ENCODE data around the gene ERG. TPM values are rescaled to one million over a fixed set of nuclear protein-coding genes. Genes with fewer than 3 reads are reported as not detected.

Gene ERG
- total RNA-seq, 1 donor from 2014 or later, result not detected

- H3K4me2 ChIP-seq, result no peak overlapping the region
- H2AFZ ChIP-seq (replicated peaks), result no peak overlapping the region
- Mint-ChIP-seq H3K27me3 (ENCODE audit: insufficient read depth, low read depth) (peaks cover 5% of the 10 kb centered on the region), H3K9me3 (no peaks in the 10 kb centered on the region), H3K4me3 (no peak overlapping the region), H3K27ac (no peak overlapping the region), H3K4me1 (peaks cover 9% of the 10 kb centered on the region), H3K36me3 (no peaks in the 10 kb centered on the region)
- H4K20me1 ChIP-seq (ENCODE audit: low read depth), result no peaks in the 10 kb centered on the region
- no peak overlapping the region for H3K9ac ChIP-seq
- no peak overlapping the region for H3K4me3 ChIP-seq
- H3F3A ChIP-seq (ENCODE audit: low read depth), result no peaks in the 10 kb centered on the region
- H3K27ac ChIP-seq, result no peak overlapping the region
- H3K79me2 ChIP-seq (ENCODE audit: low read depth), result no peaks in the 10 kb centered on the region
- peaks cover 5% of the 10 kb centered on the region for H3K4me1 ChIP-seq
- DNase-seq (ENCODE audit: low spot score), result peak; percentile 68
- H3K27me3 ChIP-seq, result peaks cover 11% of the 10 kb centered on the region
- H3K9me3 ChIP-seq (ENCODE audit: low read depth), result no peaks in the 10 kb centered on the region
- TF ChIP-seq EZH2phosphoT487 (IDR thresholded peaks at IDR 0.05), result no peak
- peak; percentile 79 for TF ChIP-seq CTCF (IDR thresholded peaks at IDR 0.05)
- TF ChIP-seq EZH2 (IDR thresholded peaks at IDR 0.05), result no peak
- H3K36me3 ChIP-seq, result no peaks in the 10 kb centered on the region
Measured at GRCh38 chr21:38352536-38353219, 145.6 kb downstream of the ERG start.

GRCh38 chr21:38351961-38352521 lies 146.2 kb downstream of the ERG start:
- Histone ChIP-seq H2AFZ (replicated peaks) (no peak overlapping the region), H3K9ac (no peak overlapping the region)

GRCh38 chr21:38351176-38351959 lies 146.9 kb downstream of the ERG start:
- no peak for DNase-seq (ENCODE audit: low spot score)
- Histone ChIP-seq H3K36me3 (no peaks in the 10 kb centered on the region), H3F3A (ENCODE audit: low read depth) (no peaks in the 10 kb centered on the region), H3K79me2 (ENCODE audit: low read depth) (no peaks in the 10 kb centered on the region), H4K20me1 (ENCODE audit: low read depth) (no peaks in the 10 kb centered on the region), H3K27ac (no peak overlapping the region), H3K9ac (no peak overlapping the region), H3K9me3 (ENCODE audit: low read depth) (no peaks in the 10 kb centered on the region), H3K4me2 (no peak overlapping the region), H3K27me3 (peaks cover 11% of the 10 kb centered on the region), H3K4me3 (no peak overlapping the region), H2AFZ (replicated peaks) (no peak overlapping the region), H3K4me1 (peaks cover 5% of the 10 kb centered on the region)
- H3K36me3 Mint-ChIP-seq, result no peaks in the 10 kb centered on the region
- peaks cover 5% of the 10 kb centered on the region for H3K27me3 Mint-ChIP-seq (ENCODE audit: insufficient read depth, low read depth)
- peak overlapping the region; percentile 18 for H3K27ac Mint-ChIP-seq
- no peak overlapping the region for H3K4me3 Mint-ChIP-seq
- TF ChIP-seq CTCF (IDR thresholded peaks at IDR 0.05) (no peak), EZH2 (IDR thresholded peaks at IDR 0.05) (no peak), EZH2phosphoT487 (IDR thresholded peaks at IDR 0.05) (no peak)
- H3K4me1 Mint-ChIP-seq, result peaks cover 9% of the 10 kb centered on the region
- no peaks in the 10 kb centered on the region for H3K9me3 Mint-ChIP-seq

More at GRCh38 chr21:38351961-38352521, 146.2 kb downstream of the ERG start:
- TF ChIP-seq EZH2 (IDR thresholded peaks at IDR 0.05) (no peak), CTCF (IDR thresholded peaks at IDR 0.05) (no peak), EZH2phosphoT487 (IDR thresholded peaks at IDR 0.05) (no peak)
- no peaks in the 10 kb centered on the region for H3K36me3 Mint-ChIP-seq
- no peak overlapping the region for H3K27ac ChIP-seq
- H3K27me3 ChIP-seq, result peaks cover 11% of the 10 kb centered on the region
- H4K20me1 ChIP-seq (ENCODE audit: low read depth), result no peaks in the 10 kb centered on the region
- no peaks in the 10 kb centered on the region for H3K9me3 Mint-ChIP-seq
- no peak overlapping the region for H3K4me3 ChIP-seq
- no peaks in the 10 kb centered on the region for H3K9me3 ChIP-seq (ENCODE audit: low read depth)
- peaks cover 5% of the 10 kb centered on the region for H3K4me1 ChIP-seq
- no peaks in the 10 kb centered on the region for H3F3A ChIP-seq (ENCODE audit: low read depth)
- H3K36me3 ChIP-seq, result no peaks in the 10 kb centered on the region
- peaks cover 9% of the 10 kb centered on the region for H3K4me1 Mint-ChIP-seq
- H3K79me2 ChIP-seq (ENCODE audit: low read depth), result no peaks in the 10 kb centered on the region
- peaks cover 5% of the 10 kb centered on the region for H3K27me3 Mint-ChIP-seq (ENCODE audit: insufficient read depth, low read depth)
- peak overlapping the region; percentile 18 for H3K27ac Mint-ChIP-seq
- no peak overlapping the region for H3K4me2 ChIP-seq
- no peak for DNase-seq (ENCODE audit: low spot score)
- H3K4me3 Mint-ChIP-seq, result no peak overlapping the region

All from neural progenitor cell (in vitro differentiated cells).